ENCODE data around the gene CFAP74. TPM values are rescaled to one million over a fixed set of nuclear protein-coding genes. Genes with fewer than 3 reads are reported as not detected.

Gene CFAP74
- total and polyA plus RNA-seq, 11 donors, result 0.03 to 0.33 (median 0.07) TPM; not detected in 8

- 83 to 94% (median 84%) methylated on average over 2 to 6 of the region's 6 CpGs for WGBS, 4 donors
- H3K27me3 ChIP-seq, result no peaks in the 10 kb centered on the region
- peak overlapping the region in 7 of 12 donors; percentile 52 to 70 (median 64) for H3K4me3 ChIP-seq
- TF ChIP-seq CTCF (IDR thresholded peaks at IDR 0.05), result no peak
- no peak for TF ChIP-seq POLR2A (IDR thresholded peaks at IDR 0.05)
- H3K4me1 ChIP-seq, result peaks cover 5 to 22% (median 13%) of the 10 kb centered on the region in 12 donors
- no peaks in the 10 kb centered on the region for H3K9me3 ChIP-seq
- H3K36me3 ChIP-seq, result no peaks in the 10 kb centered on the region
- no peak for ATAC-seq
- intact Hi-C loops (cut with DNase I), result no loop called here
- peak overlapping the region in 8 of 12 donors; percentile 13 to 82 (median 56) for H3K27ac ChIP-seq
- peak in 3 of 5 donors; percentile 8 to 62 (median 20) for DNase-seq
Measured at GRCh38 chr1:1920057-1920607, 83.5 kb downstream of the CFAP74 start.

- H3K27me3 ChIP-seq, result no peaks in the 10 kb centered on the region
- peak overlapping the region in 10 of 12 donors; percentile 14 to 82 (median 48) for H3K27ac ChIP-seq
- peak; percentile 98 to 100 (median 100) for DNase-seq
- intact Hi-C loops (cut with DNase I), result loop anchor here in 1 of 10 donors (1.0 kb wide), 1 partner anchor 10 kb away; no protein-coding TSS in a partner anchor
- no peaks in the 10 kb centered on the region for H3K36me3 ChIP-seq
- no peaks in the 10 kb centered on the region for H3K9me3 ChIP-seq
- TF ChIP-seq POLR2A (IDR thresholded peaks at IDR 0.05), result no peak
- TF ChIP-seq CTCF (IDR thresholded peaks at IDR 0.05), result no peak
- 8 to 17% (median 9%) methylated on average over 36 to 62 of the region's 62 CpGs for WGBS, 4 donors
- H3K4me3 ChIP-seq, result peak overlapping the region; percentile 47 to 70 (median 63)
- H3K4me1 ChIP-seq, result peaks cover 5 to 22% (median 13%) of the 10 kb centered on the region in 12 donors
- peak; percentile 91 to 94 (median 93) for ATAC-seq
Measured at GRCh38 chr1:1919304-1920056, 84.1 kb downstream of the CFAP74 start.

- WGBS, 4 donors, result 1 to 2% methylated on average over 44 of the region's 44 CpGs; no CpG with 5 or more reads in 2 of the 4 donors
- TF ChIP-seq POLR2A (IDR thresholded peaks at IDR 0.05) (peak in 1 of 2 donors; percentile 57), CTCF (IDR thresholded peaks at IDR 0.05) (peak in 2 of 12 donors; percentile 11 to 16)
- DNase-seq, result no peak
- Histone ChIP-seq H3K9me3 (no peaks in the 10 kb centered on the region), H3K36me3 (no peaks in the 10 kb centered on the region), H3K4me3 (peak within 1 kb of the TSS; percentile 47 to 70 (median 63)), H3K27ac (peak within 1 kb of the TSS in 11 of 12 donors; percentile 14 to 82 (median 48)), H3K4me1 (peaks cover 5 to 22% (median 13%) of the 10 kb centered on the region in 12 donors), H3K27me3 (no peaks in the 10 kb centered on the region)
- no peak for ATAC-seq
- intact Hi-C loops (cut with DNase I), result loop anchor here in 1 of 10 donors (1.0 kb wide), 1 partner anchor 10 kb away; no protein-coding TSS in a partner anchor
Measured at GRCh38 chr1:1918901-1919303, 84.7 kb downstream of the CFAP74 start, which contains the start of gene TMEM52. Gene TMEM52, minus strand, starts transcription at chr1:1919279. Its CDS starts 14 bp downstream, at chr1:1919265.

All from heart left ventricle (tissue), 16 donors.